ENCODE results near the gene ALX3.

Gene ALX3

DNA sequence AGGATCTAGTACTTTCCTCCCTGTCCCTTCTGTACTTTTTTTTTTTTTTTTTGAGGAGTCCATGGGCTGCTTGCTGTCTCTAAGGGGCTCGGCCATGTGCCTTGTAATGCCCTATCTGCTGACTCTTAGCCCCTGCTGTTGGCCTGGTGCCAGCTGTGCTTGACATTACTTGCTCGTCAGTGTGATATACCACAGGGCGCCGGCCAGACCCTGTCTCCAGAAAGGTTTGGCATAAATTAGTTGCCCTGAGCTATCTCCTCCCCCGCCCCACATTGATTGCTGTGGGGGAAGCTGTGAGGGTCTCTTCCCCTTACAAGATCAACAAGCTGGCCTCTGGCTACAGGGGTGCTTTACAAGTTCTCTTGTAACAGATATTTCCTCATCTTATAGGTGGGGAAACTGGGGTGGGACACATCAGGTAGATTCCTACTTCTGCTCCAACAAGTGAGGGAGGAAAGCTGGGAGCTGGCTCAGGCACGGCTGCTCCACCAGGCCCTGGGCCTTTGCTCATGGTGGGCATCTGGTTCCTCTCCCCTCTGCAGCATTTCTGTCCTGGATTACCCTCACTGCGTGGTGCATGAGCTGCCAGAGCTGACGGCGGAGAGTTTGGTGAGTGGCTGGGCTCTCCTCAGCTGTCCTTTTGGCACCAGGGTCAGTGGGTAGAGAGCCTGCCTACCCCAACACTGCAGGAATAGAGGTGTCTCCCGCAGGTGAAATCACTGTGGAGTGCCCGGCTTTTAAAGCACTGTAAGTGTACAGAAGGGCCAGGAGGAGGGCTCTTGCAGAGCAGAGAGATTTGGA is 20.5 kb downstream of the ALX3 start:
- H3K9me3 ChIP-seq (replicated peaks; ENCODE audit: low read length), result no peaks in the 10 kb centered on the region
- no peak overlapping the region for H3K4me3 ChIP-seq (ENCODE audit: low read length)
- H3K9ac ChIP-seq (ENCODE audit: low read depth, low read length), result no peak overlapping the region
- peaks cover 5% of the 10 kb centered on the region for H3K4me1 ChIP-seq (ENCODE audit: control insufficient read depth, insufficient read depth, low read length)
- no peaks in the 10 kb centered on the region for H3K27me3 ChIP-seq (ENCODE audit: control insufficient read depth, insufficient read depth, low read length)
- no peak overlapping the region for H3K4me2 ChIP-seq (ENCODE audit: low read length)
- H3K36me3 ChIP-seq (ENCODE audit: insufficient read depth, low read length), result peaks cover 83% of the 10 kb centered on the region

DNA sequence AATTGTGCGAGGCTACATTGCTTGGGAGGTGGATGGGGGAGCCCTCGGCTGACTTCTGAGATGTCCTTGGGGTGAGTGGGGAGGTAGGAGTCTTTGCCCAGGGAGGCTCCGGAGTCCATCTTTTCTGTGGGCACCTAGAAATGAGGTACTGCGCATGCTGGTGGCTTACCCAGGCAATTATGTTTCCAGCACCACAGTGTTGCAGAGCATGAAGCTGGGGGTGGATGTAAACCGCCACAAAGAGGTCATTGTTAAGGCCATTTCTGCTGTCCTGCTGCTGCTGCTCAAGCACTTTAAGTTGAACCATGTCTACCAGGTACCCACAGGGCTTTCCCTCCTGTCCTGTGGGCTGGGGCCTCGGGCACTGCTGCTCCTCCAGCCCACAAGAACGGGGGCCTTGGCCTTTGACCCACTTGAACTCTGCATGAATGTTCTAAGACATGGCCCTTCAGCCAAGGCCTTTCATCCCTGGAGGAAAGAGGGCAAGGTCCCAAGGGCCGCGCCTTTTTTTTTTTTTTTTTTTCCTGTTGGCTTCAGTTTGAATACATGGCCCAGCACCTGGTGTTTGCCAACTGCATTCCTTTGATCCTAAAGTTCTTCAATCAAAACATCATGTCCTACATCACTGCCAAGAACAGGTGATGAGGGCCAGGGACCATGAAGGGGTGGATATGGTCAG is 21.4 kb downstream of the ALX3 start:
- H3K9me3 ChIP-seq (replicated peaks; ENCODE audit: low read length), result no peaks in the 10 kb centered on the region
- no peak overlapping the region for H3K4me3 ChIP-seq (ENCODE audit: low read length)
- peaks cover 83% of the 10 kb centered on the region for H3K36me3 ChIP-seq (ENCODE audit: insufficient read depth, low read length)
- no peak overlapping the region for H3K9ac ChIP-seq (ENCODE audit: low read depth, low read length)
- no peaks in the 10 kb centered on the region for H3K27me3 ChIP-seq (ENCODE audit: control insufficient read depth, insufficient read depth, low read length)
- no peak overlapping the region for H3K4me2 ChIP-seq (ENCODE audit: low read length)
- H3K4me1 ChIP-seq (ENCODE audit: control insufficient read depth, insufficient read depth, low read length), result no peaks in the 10 kb centered on the region

DNA sequence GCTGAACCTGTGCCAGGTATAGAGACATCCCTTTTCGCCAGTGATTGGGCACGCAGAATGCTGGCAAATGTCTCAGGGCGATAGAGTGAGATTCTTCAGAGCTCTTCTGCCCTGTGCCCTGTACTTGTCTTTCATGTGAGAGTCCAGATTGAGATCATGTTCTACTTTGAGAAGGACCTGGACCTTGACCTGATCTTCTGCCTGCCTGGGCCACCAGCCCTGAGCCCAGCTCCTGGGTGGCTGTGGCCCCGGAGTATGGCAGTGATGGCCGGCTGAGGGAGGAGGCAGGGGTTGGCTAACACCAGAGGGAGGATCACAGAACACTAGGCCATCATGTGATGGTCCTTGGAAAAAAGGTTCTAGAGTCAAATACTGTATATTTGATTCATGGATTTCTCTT is 22.2 kb downstream of the ALX3 start:
- Histone ChIP-seq H3K4me2 (ENCODE audit: low read length) (no peak overlapping the region), H3K4me1 (ENCODE audit: control insufficient read depth, insufficient read depth, low read length) (no peaks in the 10 kb centered on the region), H3K36me3 (ENCODE audit: insufficient read depth, low read length) (peaks cover 84% of the 10 kb centered on the region), H3K27me3 (ENCODE audit: control insufficient read depth, insufficient read depth, low read length) (no peaks in the 10 kb centered on the region), H3K4me3 (ENCODE audit: low read length) (no peak overlapping the region), H3K9me3 (replicated peaks; ENCODE audit: low read length) (no peaks in the 10 kb centered on the region), H3K9ac (ENCODE audit: low read depth, low read length) (no peak overlapping the region)

DNA sequence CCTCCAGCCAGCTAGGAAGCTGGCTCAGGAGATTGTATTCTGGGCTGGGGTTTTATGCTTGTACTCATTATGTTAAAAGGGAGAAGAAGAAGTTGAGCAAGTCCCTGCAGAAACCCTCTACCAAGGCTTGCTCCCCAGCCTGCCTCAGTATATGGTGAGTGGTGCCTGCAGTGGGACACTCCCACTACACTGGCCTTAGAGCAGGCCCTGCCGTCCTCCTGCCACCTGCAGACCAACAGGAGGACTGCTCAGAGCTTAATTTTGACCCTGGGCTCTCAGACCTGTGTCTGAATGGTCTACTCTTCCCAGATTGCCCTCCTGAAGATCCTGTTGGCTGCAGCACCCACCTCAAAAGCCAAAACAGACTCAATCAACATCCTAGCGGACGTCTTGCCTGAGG is 23.0 kb downstream of the ALX3 start:
- no peaks in the 10 kb centered on the region for H3K4me1 ChIP-seq (ENCODE audit: control insufficient read depth, insufficient read depth, low read length)
- no peak overlapping the region for H3K4me2 ChIP-seq (ENCODE audit: low read length)
- H3K9ac ChIP-seq (ENCODE audit: low read depth, low read length), result no peak overlapping the region
- H3K4me3 ChIP-seq (ENCODE audit: low read length), result no peak overlapping the region
- no peaks in the 10 kb centered on the region for H3K9me3 ChIP-seq (replicated peaks; ENCODE audit: low read length)
- H3K27me3 ChIP-seq (ENCODE audit: control insufficient read depth, insufficient read depth, low read length), result no peaks in the 10 kb centered on the region
- peaks cover 85% of the 10 kb centered on the region for H3K36me3 ChIP-seq (ENCODE audit: insufficient read depth, low read length)

DNA sequence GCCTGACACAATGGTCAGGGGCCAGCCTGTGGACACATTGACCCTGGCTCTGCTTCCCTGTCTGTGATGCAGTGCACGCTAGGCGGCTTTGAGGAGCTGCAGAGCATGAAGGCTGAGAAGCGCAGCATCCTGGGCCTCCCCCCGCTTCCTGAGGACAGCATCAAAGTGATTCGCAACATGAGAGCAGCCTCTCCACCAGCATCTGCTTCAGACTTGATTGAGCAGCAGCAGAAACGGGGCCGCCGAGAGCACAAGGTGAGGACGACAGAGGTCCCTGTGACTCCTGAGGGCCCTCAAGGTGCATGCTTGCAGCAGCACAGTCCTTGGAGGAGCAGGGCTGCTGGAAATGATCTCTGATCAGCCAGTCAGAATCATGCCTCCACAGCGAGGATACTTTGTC is 27.5 kb downstream of the ALX3 start:
- Histone ChIP-seq H3K4me3 (ENCODE audit: low read length) (no peak overlapping the region), H3K36me3 (ENCODE audit: insufficient read depth, low read length) (peaks cover 90% of the 10 kb centered on the region), H3K4me2 (ENCODE audit: low read length) (no peak overlapping the region), H3K27me3 (ENCODE audit: control insufficient read depth, insufficient read depth, low read length) (no peaks in the 10 kb centered on the region), H3K9ac (ENCODE audit: low read depth, low read length) (no peak overlapping the region), H3K4me1 (ENCODE audit: control insufficient read depth, insufficient read depth, low read length) (no peaks in the 10 kb centered on the region), H3K9me3 (replicated peaks; ENCODE audit: low read length) (no peaks in the 10 kb centered on the region)

DNA sequence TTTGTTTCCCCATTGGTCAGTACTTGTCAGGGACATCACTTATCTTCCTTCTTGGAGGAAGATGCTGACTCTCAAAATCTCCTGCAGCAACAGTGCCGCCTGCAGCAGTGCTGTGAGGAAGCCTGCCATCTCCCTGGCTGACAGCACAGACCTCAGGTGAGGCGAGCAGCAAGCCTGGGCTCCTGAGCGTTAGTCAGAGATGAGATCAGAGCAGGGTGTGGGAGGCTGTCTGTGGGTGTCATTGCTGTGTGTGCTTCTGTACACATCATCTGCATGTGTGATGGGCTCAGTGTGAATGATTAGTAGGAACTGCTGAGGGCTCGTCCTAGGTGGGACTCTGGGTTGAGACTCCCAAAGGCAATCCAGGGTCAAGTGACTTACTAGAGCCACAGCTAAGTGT is 29.9 kb downstream of the ALX3 start:
- H3K27me3 ChIP-seq (ENCODE audit: control insufficient read depth, insufficient read depth, low read length), result no peaks in the 10 kb centered on the region
- no peaks in the 10 kb centered on the region for H3K9me3 ChIP-seq (replicated peaks; ENCODE audit: low read length)
- H3K4me2 ChIP-seq (ENCODE audit: low read length), result no peak overlapping the region
- H3K9ac ChIP-seq (ENCODE audit: low read depth, low read length), result no peak overlapping the region
- H3K4me3 ChIP-seq (ENCODE audit: low read length), result no peak overlapping the region
- H3K4me1 ChIP-seq (ENCODE audit: control insufficient read depth, insufficient read depth, low read length), result peaks cover 8% of the 10 kb centered on the region
- peaks cover 84% of the 10 kb centered on the region for H3K36me3 ChIP-seq (ENCODE audit: insufficient read depth, low read length)

DNA sequence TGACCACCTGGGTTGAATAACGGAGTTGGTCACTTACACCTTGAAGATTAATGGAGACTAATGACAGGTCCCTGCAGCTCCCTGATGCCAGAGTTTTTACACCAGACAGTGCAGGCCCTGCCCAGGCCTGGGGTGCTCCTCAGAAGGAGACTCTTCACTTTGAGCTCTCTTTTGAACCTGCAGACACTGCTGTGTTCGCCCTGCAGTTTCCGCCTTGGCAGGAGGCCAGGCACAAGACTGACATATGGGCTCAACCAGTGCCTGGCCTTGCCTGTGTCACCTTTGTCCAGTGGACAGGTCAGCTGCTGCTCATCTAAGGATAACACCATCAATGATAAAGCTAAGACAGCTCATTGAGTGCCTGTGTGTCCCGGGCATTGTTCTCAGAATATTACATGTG is 30.8 kb downstream of the ALX3 start:
- H3K4me1 ChIP-seq (ENCODE audit: control insufficient read depth, insufficient read depth, low read length), result peaks cover 10% of the 10 kb centered on the region
- H3K9ac ChIP-seq (ENCODE audit: low read depth, low read length), result no peak overlapping the region
- H3K9me3 ChIP-seq (replicated peaks; ENCODE audit: low read length), result no peaks in the 10 kb centered on the region
- no peaks in the 10 kb centered on the region for H3K27me3 ChIP-seq (ENCODE audit: control insufficient read depth, insufficient read depth, low read length)
- peaks cover 75% of the 10 kb centered on the region for H3K36me3 ChIP-seq (ENCODE audit: insufficient read depth, low read length)
- no peak overlapping the region for H3K4me3 ChIP-seq (ENCODE audit: low read length)
- H3K4me2 ChIP-seq (ENCODE audit: low read length), result no peak overlapping the region

DNA sequence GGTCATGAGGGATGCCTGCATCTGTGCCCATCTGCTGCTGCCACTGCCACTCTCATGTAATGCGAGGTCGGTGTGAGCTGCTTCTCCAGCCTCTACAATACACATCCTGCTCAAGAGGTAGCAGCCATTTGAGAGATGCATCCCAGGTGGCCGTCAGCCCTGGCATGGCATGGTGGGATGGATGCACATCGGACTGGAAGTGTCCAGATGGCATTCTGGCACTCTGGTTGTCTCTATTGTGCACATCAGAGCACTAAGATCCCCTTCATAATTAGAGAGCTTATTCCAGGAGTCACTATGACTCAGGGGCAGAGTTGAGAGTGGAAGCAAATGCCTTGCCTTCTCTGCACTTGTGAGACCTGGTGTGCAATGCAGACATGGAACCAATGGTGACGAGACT is 32.2 kb downstream of the ALX3 start:
- Histone ChIP-seq H3K36me3 (ENCODE audit: insufficient read depth, low read length) (peaks cover 61% of the 10 kb centered on the region), H3K27me3 (ENCODE audit: control insufficient read depth, insufficient read depth, low read length) (no peaks in the 10 kb centered on the region), H3K4me2 (ENCODE audit: low read length) (no peak overlapping the region), H3K4me1 (ENCODE audit: control insufficient read depth, insufficient read depth, low read length) (peaks cover 13% of the 10 kb centered on the region), H3K9ac (ENCODE audit: low read depth, low read length) (no peak overlapping the region), H3K9me3 (replicated peaks; ENCODE audit: low read length) (no peaks in the 10 kb centered on the region), H3K4me3 (ENCODE audit: low read length) (no peak overlapping the region)

DNA sequence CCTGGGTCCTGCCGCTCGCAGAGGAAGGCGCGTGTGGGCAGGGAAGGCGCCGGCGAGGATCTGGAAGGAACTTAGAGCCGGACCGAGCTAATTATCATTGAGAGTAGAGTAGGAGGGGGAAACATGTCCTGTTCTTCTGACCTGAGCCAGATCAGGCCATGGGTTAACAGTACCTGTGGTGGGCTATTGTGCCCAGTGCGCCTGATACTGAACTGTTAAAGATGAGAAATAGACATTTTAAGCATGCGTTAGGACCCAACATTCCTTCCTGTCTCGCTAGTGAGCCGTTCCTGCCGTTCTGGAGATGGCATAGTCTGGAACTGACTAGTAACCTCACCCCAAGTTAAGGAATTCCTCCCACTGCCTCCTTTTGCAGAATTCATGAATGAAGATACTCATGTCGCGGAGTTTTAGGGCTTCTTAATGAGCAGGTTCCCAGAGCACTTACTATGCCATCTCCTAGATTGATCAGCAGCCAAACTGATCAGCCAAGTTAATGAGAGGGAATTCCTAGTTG is 35.2 kb downstream of the ALX3 start:
- H3K4me1 ChIP-seq (ENCODE audit: control insufficient read depth, insufficient read depth, low read length), result peaks cover 20% of the 10 kb centered on the region
- H3K4me2 ChIP-seq (ENCODE audit: low read length), result peak overlapping the region; percentile 87
- peaks cover 32% of the 10 kb centered on the region for H3K36me3 ChIP-seq (ENCODE audit: insufficient read depth, low read length)
- H3K4me3 ChIP-seq (ENCODE audit: low read length), result peak overlapping the region; percentile 91
- H3K27me3 ChIP-seq (ENCODE audit: control insufficient read depth, insufficient read depth, low read length), result no peaks in the 10 kb centered on the region
- no peaks in the 10 kb centered on the region for H3K9me3 ChIP-seq (replicated peaks; ENCODE audit: low read length)
- peak overlapping the region; percentile 99 for H3K9ac ChIP-seq (ENCODE audit: low read depth, low read length)

DNA sequence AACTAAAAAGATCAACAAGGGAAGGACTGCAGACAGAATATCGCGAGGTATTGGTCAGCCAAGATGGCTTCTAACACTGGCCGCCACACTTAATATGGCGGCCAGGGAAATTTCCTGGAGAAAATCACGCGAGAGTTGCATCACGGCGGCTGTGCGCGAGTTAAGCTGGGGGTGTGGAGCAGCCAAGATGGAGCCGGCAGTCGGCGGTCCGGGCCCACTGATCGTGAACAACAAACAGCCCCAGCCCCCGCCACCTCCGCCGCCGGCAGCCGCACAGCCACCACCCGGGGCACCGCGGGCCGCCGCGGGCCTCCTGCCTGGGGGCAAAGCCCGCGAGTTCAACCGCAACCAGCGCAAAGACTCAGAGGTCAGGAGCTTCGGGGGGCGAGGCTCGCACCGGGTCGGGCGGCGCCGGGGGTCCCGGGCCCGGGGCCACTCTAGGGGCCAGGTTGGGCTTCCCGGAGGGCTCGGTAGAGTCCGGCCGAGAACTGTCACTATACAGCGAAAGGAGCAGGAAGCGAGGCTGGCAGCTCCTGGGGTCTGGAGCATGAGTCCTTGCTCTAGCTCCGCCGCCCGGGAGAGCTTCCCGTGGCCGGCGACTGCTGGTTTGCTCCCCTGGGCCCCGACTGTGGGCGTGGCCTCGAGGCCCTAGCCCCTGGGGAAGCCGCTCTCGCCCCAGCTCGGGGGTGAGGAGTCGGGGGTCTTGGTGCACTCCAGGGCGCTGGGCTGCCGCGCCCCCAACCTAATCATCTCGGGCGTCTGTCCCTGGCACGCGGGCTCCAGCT is 35.8 kb downstream of the ALX3 start, which contains the start of gene STRIP1:
STRIP1 (plus strand) TSS at position 174 of the 785 bp plus-strand sequence; CDS start at position 188, 14 bp downstream.
- H3K4me2 ChIP-seq (ENCODE audit: low read length), result peak within 1 kb of the TSS; percentile 87
- H3K4me3 ChIP-seq (ENCODE audit: low read length), result peak within 1 kb of the TSS; percentile 91
- H3K27me3 ChIP-seq (ENCODE audit: control insufficient read depth, insufficient read depth, low read length), result no peaks in the 10 kb centered on the region
- H3K36me3 ChIP-seq (ENCODE audit: insufficient read depth, low read length), result peaks cover 25% of the 10 kb centered on the region
- H3K4me1 ChIP-seq (ENCODE audit: control insufficient read depth, insufficient read depth, low read length), result peaks cover 20% of the 10 kb centered on the region
- peak within 1 kb of the TSS; percentile 99 for H3K9ac ChIP-seq (ENCODE audit: low read depth, low read length)
- H3K9me3 ChIP-seq (replicated peaks; ENCODE audit: low read length), result no peaks in the 10 kb centered on the region

DNA sequence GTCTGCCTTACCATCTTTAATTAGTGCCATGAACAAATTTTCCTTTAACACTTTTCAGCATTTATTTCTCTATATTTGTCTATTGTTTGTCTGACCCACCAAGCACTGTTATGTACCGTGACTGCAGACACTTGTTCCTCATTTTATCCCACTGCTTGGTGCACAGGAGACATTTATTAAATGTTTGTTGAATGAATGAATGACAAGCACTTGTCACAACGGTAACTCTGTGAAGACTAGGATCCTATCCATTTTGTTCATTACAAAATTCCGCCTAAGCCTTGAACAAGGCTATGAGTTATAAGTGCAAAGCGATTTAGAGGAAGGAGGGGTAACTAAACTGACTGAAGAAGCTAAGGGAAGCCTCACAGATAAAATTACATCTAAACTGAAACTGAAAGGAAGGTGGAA is 36.4 kb downstream of the ALX3 start:
- peak overlapping the region; percentile 82 for H3K4me2 ChIP-seq (ENCODE audit: low read length)
- H3K27me3 ChIP-seq (ENCODE audit: control insufficient read depth, insufficient read depth, low read length), result no peaks in the 10 kb centered on the region
- H3K4me3 ChIP-seq (ENCODE audit: low read length), result peak overlapping the region; percentile 91
- peaks cover 20% of the 10 kb centered on the region for H3K4me1 ChIP-seq (ENCODE audit: control insufficient read depth, insufficient read depth, low read length)
- H3K9ac ChIP-seq (ENCODE audit: low read depth, low read length), result peak overlapping the region; percentile 99
- no peaks in the 10 kb centered on the region for H3K9me3 ChIP-seq (replicated peaks; ENCODE audit: low read length)
- H3K36me3 ChIP-seq (ENCODE audit: insufficient read depth, low read length), result peaks cover 19% of the 10 kb centered on the region

Measured in skeletal muscle satellite cell (primary cell).